ENCODE data around the gene SMIM41. TPM values are rescaled to one million over a fixed set of nuclear protein-coding genes. Genes with fewer than 3 reads are reported as not detected.

Gene SMIM41
- total RNA-seq, 4 donors from 2014 or later = 2.1 to 26.6 (median 5.6) TPM

- Histone ChIP-seq H3K36me3 (no peaks in the 10 kb centered on the region), H3K4me3 (no peak overlapping the region), H3K27ac (replicated peaks in 1 of 4) (no peak overlapping the region), H3K27me3 (no peaks in the 10 kb centered on the region), H3K4me1 (peaks cover 17 to 31% (median 23%) of the 10 kb centered on the region in 4 donors), H3K9me3 (no peaks in the 10 kb centered on the region)
- TF ChIP-seq POLR2AphosphoS5 (IDR thresholded peaks at IDR 0.05) (no peak), CTCF (IDR thresholded peaks at IDR 0.05) (no peak), POLR2A (IDR thresholded peaks at IDR 0.05; ENCODE audit: low read depth) (no peak), EP300 (IDR thresholded peaks at IDR 0.05) (no peak)
- intact Hi-C loops (cut with DNase I) = loop anchor here (2.0 to 10.0 kb wide), 4 partner anchors 121 to 722 kb away; no protein-coding TSS in a partner anchor
- DNase-seq (ENCODE audit: extremely low spot score) = no peak
- WGBS = 91% methylated on average over 4 of the region's 4 CpGs
Observed at GRCh38 chr12:52156311-52156710, 76.8 kb downstream of the SMIM41 start.

- Histone ChIP-seq H3K27ac (replicated peaks in 1 of 4) (no peak overlapping the region), H3K4me3 (no peak overlapping the region), H3K27me3 (no peaks in the 10 kb centered on the region), H3K9me3 (no peaks in the 10 kb centered on the region), H3K36me3 (no peaks in the 10 kb centered on the region), H3K4me1 (peaks cover 10 to 24% (median 18%) of the 10 kb centered on the region in 4 donors)
- peak; percentile 95 for DNase-seq (ENCODE audit: extremely low spot score)
- intact Hi-C loops (cut with DNase I) = loop anchor here (2.0 to 10.0 kb wide), 4 partner anchors 120 to 722 kb away; no protein-coding TSS in a partner anchor
- WGBS = 49% methylated on average over 15 of the region's 15 CpGs
- TF ChIP-seq POLR2AphosphoS5 (IDR thresholded peaks at IDR 0.05) (peak in 1 of 2 donors; percentile 24), EP300 (IDR thresholded peaks at IDR 0.05) (no peak), CTCF (IDR thresholded peaks at IDR 0.05) (peak in 2 of 3 experiments; percentile 86 to 96), POLR2A (IDR thresholded peaks at IDR 0.05; ENCODE audit: low read depth) (no peak)
Observed at GRCh38 chr12:52156757-52157565, 77.5 kb downstream of the SMIM41 start.

- Histone ChIP-seq H3K27ac (replicated peaks in 1 of 4) (no peak overlapping the region), H3K9me3 (no peaks in the 10 kb centered on the region), H3K36me3 (no peaks in the 10 kb centered on the region), H3K4me1 (peaks cover 3 to 17% (median 11%) of the 10 kb centered on the region in 4 donors), H3K27me3 (no peaks in the 10 kb centered on the region), H3K4me3 (no peak overlapping the region)
- 96% methylated on average over 5 of the region's 5 CpGs for whole genome bisulfite sequencing
- TF ChIP-seq POLR2A (IDR thresholded peaks at IDR 0.05; ENCODE audit: low read depth) (no peak), CTCF (IDR thresholded peaks at IDR 0.05) (no peak), EP300 (IDR thresholded peaks at IDR 0.05) (no peak), POLR2AphosphoS5 (IDR thresholded peaks at IDR 0.05) (no peak)
- intact Hi-C loops (cut with DNase I) = loop anchor here (2.0 to 10.0 kb wide), 4 partner anchors 120 to 721 kb away; no protein-coding TSS in a partner anchor
- no peak for DNase-seq (ENCODE audit: extremely low spot score)
Observed at GRCh38 chr12:52157566-52158150, 78.2 kb downstream of the SMIM41 start.

Other genes starting within 250 kb of the SMIM41 start
- under 1 TPM; 0.23 to 0.42 (median 0.36) TPM for gene FIGNL2, start 231.0 kb upstream of the SMIM41 start, total RNA-seq
- gene ANKRD33, start 191.6 kb upstream of the SMIM41 start, total RNA-seq = not detected
- 100 to 1,000 TPM; 124 to 149 (median 125) TPM for gene ACVRL1, start 172.2 kb upstream of the SMIM41 start, total RNA-seq
- 10 to 100 TPM in 3 of 4 donors, 1 to 10 TPM in 1; 9.1 to 22.4 (median 13.9) TPM for gene ACVR1B, start 128.0 kb upstream of the SMIM41 start, total RNA-seq
- gene TAMALIN, start 72.8 kb upstream of the SMIM41 start, total RNA-seq = 10 to 100 TPM; 13.3 to 26.9 (median 18.3) TPM
- gene NR4A1, start 28.3 kb upstream of the SMIM41 start, total RNA-seq = 10 to 100 TPM; 26.2 to 88.1 (median 59.4) TPM
- gene ATG101, start 9.7 kb upstream of the SMIM41 start, total RNA-seq = 10 to 100 TPM; 30.3 to 71.4 (median 61.2) TPM
- under 1 TPM in 1 of 4 donors, not detected in 3; 0.11 TPM for gene KRT80, start 112.3 kb downstream of the SMIM41 start, total RNA-seq
- 1 to 10 TPM in 3 of 4 donors, under 1 TPM in 1; 0.83 to 8.4 (median 4.5) TPM for gene KRT7, start 153.5 kb downstream of the SMIM41 start, total RNA-seq
- gene KRT86, start 194.9 kb downstream of the SMIM41 start, total RNA-seq = under 1 TPM in 2 of 4 donors, not detected in 2; 0.29 to 0.33 TPM
- gene KRT81, start 211.8 kb downstream of the SMIM41 start, total RNA-seq = under 1 TPM in 2 of 4 donors, not detected in 2; 0.19 to 0.42 TPM
- gene KRT83, start 241.7 kb downstream of the SMIM41 start, total RNA-seq = not detected